Pulmonary artery endothelial cell (primary cell): ENCODE data around the gene CNTN4. TPM values are rescaled to one million over a fixed set of nuclear protein-coding genes. Genes with fewer than 3 reads are reported as not detected.

Source experiments
- DNase-seq: peaks from one replicate; pipeline ENCODE4 v3.0.0-alpha.2; 2011; ENCODE audit warnings: low read depth, low spot score
- total RNA-seq: library from RNA; depleted of rRNA; stranded (reverse); fragments of >200 nt; gene quantifications from 2 replicates; pipeline ENCODE4 v1.2.3, GENCODE V29; 2014

Gene CNTN4
- total RNA-seq, 1 donor from 2014 or later: not detected

DNA sequence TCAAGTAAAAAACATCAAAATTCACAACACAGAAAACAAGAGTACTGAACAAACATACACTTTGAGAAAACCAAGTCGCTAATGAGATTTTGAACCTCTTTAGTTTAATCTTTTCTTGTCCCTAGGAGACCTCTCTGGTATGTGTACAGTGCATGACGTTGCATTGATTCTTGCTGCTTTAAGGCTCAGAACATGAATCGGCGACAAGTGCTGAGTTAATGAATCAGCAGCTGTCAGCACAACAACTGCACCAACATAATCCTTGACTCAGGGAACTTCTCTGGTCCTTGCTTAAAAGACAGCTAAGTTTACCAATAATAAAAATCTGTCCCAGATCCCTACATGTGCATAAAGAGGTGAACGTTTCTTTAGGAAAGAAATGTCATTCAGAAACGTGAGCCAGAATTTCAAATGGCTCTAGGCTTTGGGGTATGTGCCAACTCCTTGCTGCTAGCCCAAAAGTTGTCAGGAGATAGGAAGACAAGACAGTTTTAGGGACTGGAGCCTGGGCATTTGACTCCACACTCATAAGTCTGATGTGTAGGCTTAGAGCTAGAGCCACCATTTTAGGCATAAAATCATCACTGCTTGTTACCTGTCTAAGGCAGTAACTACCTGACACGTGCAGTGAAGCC lies 924.6 kb downstream of the CNTN4 start:
- DNase-seq: no peak

GRCh38 chr3:3027976-3028567 lies 929.4 kb downstream of the CNTN4 start:
- DNase-seq: no peak

GRCh38 chr3:3031326-3031725 lies 932.7 kb downstream of the CNTN4 start:
- no peak for DNase-seq

DNA sequence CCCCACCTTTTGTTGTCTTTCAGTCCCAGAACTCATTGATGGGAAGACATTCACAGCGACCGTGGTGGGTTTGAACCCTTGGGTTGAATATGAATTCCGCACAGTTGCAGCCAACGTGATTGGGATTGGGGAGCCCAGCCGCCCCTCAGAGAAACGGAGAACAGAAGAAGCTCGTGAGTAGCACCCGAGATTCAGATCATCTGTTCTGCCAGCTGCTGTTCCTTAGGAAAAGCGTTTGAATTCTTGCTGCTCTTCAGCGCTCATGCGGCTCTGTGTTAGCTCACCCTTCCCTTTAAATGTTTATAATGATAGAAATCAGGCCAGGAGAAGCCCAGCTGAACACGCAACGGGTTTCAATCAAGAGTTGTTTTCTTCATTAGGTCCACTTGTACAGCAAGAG lies 938.5 kb downstream of the CNTN4 start:
- no peak for DNase-seq

- no peak for DNase-seq
Measured at GRCh38 chr3:3038201-3038991, 939.7 kb downstream of the CNTN4 start.

DNA sequence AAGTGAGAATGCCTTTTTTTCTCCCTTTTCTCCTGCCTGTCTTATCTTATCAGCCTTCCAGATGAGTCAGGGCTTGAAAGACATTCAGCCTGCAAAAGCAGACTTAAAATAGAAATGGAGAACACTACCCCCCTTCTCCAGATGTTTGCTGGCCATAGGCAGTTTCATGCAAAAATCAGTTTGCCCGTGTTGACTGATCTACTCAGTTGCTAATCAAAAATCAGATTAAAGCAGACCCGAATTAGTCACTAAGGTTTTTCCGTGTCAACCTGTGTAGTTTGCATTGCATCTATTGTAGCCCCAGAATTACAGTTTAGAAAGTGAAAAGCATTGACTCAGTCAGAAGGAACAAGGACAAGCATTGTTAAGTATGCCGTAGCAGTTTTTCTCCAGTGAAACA lies 955.3 kb downstream of the CNTN4 start:
- no peak for DNase-seq

GRCh38 chr3:3059645-3060044 lies 961.0 kb downstream of the CNTN4 start:
- DNase-seq: no peak

DNA sequence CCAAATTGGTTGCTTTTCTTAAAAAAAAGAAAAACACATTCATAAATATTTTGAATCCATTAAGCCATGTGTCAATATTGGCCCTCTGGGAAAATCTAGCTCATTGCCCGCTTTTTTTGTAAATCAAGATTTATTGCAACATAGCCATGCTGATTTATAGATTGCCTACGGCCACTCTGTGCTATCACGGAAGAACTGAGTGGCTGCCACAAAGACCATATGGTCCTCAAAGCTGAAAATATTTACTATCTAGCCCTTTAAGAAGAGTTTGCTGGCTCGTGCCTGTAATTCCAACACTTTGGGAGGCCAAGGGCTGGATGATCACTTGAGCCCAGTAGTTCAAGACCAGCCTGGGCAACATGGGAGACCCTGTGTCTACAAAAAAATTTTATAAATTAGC lies 965.6 kb downstream of the CNTN4 start:
- no peak for DNase-seq

GRCh38 chr3:3065876-3066275 lies 967.2 kb downstream of the CNTN4 start:
- no peak for DNase-seq

- DNase-seq: no peak
Measured at GRCh38 chr3:3066378-3066777, 967.7 kb downstream of the CNTN4 start.

- no peak for DNase-seq
Measured at GRCh38 chr3:3066910-3067309, 968.2 kb downstream of the CNTN4 start.

DNA sequence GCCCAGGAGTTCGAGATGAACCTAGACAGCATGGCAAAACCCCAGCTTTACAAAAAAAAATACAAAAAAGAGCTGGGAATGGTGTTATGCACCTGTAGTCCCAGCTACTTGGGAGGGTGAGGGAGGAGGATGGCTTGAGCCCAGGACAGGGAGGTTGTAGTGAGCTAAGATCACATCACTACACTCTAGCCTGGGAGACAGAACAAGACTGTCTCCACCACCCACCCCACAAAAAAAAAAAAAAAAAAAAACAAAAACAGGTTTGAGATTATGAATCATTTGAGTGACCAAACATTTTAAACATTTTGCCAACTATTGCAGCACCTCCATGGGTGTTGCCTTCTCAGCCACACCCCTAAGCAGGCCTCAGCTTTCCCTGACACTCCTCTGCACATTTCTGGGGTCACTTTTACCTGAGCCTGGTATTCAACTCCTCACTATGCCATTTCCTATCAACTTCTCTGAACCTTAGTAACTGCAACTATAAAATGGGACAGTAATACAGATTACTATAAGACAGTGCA lies 969.8 kb downstream of the CNTN4 start:
- no peak for DNase-seq

GRCh38 chr3:3069723-3070122 lies 971.1 kb downstream of the CNTN4 start:
- DNase-seq: no peak

DNA sequence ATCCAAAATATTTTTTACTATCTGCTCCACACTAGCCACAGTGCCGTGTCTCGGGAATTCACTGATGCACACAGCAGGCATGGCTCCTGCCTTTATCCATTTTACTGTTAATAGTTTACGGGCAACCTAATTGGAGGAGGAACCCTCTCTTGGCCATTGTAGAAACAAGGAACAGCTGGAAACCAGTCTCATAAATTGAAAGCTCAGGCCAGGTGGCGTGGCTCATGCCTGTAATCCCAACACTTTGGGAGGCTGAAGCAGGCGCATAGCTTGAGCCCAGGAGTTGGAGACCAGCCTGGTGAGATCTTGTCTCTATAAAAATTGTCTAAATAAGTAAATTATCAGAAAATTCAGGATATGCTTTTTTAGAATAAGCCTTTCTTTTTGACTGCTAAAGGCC lies 972.5 kb downstream of the CNTN4 start:
- DNase-seq: no peak

GRCh38 chr3:3074551-3075257 lies 976.0 kb downstream of the CNTN4 start:
- DNase-seq: no peak

DNA sequence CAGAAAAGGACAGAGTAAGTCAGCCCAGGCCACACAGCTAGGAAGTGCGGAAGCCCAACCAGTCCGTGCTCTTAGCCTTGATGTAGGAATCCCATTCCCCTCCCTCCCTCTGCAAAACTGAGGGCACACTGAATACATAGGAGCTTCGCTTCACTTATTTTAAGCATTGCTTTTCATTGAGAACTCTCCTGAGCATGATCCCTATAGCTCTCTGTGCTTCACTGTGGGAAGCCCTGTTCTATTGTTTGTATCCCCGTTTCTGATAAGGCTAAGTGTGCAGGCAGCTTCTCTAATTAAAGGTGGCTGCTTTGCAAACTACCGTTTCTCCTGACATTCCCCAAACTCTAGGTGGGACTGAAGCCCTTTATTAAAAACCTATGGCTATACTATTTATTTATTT lies 981.6 kb downstream of the CNTN4 start:
- DNase-seq: no peak

- DNase-seq: no peak
Measured at GRCh38 chr3:3081381-3082233, 982.9 kb downstream of the CNTN4 start.

DNA sequence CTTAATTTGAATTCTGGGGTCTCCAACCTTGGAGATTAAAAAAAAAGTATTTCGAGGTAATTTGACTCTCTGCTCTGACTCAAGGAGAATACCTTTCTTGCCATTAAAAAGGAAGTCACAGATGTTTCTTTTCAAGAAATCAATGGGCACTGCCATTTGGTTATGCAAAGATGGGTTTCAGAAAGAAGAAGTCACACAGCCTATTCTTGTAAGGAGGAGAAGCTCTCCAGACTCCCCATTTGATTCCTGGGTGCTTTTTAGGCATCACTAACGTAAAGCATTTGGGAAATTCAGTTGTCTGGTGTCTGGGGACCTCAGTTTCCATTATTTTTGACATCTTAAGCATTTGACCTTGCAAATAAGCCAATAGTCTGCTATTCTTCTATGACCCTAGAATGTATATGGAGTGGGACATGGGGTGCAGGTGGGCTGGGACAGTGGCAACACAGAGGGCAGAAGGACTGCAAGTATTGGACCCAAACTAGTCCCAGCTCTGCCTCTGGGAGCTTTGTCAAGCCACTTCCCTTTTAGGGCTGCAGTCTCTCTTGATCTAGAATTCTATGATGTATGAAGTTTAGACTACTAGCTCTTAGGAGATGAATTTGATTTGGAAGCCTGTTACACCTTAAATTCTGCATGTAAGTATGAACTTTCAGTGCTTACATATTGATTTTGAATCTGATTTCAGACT lies 983.7 kb downstream of the CNTN4 start:
- DNase-seq: no peak

DNA sequence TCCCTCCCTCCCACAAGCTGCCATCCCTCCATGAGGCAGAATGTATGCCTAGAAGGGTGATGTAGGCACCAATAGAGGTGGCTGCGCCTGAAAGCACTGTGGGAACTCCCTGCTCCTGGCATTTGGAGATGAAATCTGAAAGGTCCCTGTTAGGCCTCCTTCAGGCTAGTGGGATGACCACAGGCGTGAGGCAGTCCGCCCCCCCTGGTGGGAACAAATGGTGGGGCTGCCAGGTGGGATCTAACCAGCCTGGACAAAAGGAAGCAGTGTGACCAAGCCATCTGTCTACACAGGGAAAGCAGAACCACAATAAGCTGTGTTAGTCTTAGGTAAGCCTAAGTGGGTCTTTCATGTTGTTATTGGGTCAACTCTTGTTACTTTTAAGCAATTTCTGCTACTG lies 986.2 kb downstream of the CNTN4 start:
- no peak for DNase-seq

- no peak for DNase-seq
Measured at GRCh38 chr3:3085782-3086181, 987.1 kb downstream of the CNTN4 start.
